ENCODE measurements around the gene DIP2A. TPM values are rescaled to one million over a fixed set of nuclear protein-coding genes. Genes with fewer than 3 reads are reported as not detected.

The DIP2A gene
- total and polyA plus RNA-seq, 11 donors, result 13.4 to 31.9 (median 22.6) TPM

DNA sequence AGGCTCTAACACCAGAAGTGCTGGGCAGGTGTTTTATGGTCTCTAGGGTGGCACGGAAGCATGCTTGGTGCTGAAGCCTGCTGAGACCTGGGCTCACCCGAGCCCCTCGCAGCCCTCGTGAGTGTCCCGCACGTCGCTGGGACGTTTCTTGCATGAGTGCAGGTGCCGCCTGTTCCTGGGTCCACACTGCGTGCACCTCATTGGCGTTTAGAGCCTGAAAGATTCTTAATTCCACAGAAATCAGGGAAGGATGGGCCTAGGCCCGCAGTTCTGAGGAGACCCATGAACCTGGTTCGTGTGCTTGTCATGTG lies 43.8 kb upstream of the DIP2A start:
- H3K4me1 ChIP-seq, result no peaks in the 10 kb centered on the region
- peaks cover 3 to 82% (median 68%) of the 10 kb centered on the region in 9 donors for H3K36me3 ChIP-seq
- no peaks in the 10 kb centered on the region for H3K9me3 ChIP-seq
- H3K4me3 ChIP-seq, result no peak overlapping the region
- ATAC-seq (no peak), DNase-seq (peak in 1 of 5 donors; percentile 40)
- 95 to 97% (median 96%) methylated on average over 13 of the region's 13 CpGs for WGBS, 4 donors
- intact Hi-C loops (cut with DNase I), result loop anchor here in 1 of 10 donors (10.0 kb wide), 1 partner anchor 140 kb away; no protein-coding TSS in a partner anchor
- H3K27ac ChIP-seq, result no peak overlapping the region
- TF ChIP-seq POLR2A (IDR thresholded peaks at IDR 0.05), result no peak
- TF ChIP-seq, protein P1, sequence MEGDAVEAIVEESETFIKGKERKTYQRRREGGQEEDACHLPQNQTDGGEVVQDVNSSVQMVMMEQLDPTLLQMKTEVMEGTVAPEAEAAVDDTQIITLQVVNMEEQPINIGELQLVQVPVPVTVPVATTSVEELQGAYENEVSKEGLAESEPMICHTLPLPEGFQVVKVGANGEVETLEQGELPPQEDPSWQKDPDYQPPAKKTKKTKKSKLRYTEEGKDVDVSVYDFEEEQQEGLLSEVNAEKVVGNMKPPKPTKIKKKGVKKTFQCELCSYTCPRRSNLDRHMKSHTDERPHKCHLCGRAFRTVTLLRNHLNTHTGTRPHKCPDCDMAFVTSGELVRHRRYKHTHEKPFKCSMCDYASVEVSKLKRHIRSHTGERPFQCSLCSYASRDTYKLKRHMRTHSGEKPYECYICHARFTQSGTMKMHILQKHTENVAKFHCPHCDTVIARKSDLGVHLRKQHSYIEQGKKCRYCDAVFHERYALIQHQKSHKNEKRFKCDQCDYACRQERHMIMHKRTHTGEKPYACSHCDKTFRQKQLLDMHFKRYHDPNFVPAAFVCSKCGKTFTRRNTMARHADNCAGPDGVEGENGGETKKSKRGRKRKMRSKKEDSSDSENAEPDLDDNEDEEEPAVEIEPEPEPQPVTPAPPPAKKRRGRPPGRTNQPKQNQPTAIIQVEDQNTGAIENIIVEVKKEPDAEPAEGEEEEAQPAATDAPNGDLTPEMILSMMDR (IDR thresholded peaks at IDR 0.05), result no peak
- H3K27me3 ChIP-seq, result no peaks in the 10 kb centered on the region

DNA sequence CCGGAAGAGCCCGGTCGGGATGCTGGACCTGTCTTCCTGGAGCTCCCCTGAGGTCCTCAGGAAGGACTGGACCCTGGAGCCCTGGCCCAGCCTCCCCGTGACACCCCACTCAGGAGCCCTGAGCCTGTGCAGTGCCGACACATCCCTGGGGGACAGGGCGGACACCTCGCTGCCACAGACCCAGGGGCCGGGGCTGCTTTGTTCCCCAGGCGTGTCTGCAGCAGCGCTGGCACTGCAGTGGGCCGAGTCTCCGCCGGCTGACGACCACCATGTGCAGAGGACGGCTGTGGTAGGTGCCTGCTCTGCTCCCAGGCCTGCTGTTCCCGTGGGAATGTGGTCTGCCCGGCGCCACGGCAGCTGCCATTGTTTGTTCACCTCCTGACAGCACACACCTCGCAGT lies 42.1 kb upstream of the DIP2A start:
- TF ChIP-seq, protein P1 (IDR thresholded peaks at IDR 0.05), result no peak
- no peak for TF ChIP-seq POLR2A (IDR thresholded peaks at IDR 0.05)
- Histone ChIP-seq H3K4me1 (no peaks in the 10 kb centered on the region), H3K27me3 (no peaks in the 10 kb centered on the region), H3K27ac (no peak overlapping the region), H3K4me3 (no peak overlapping the region), H3K36me3 (peaks cover 0 to 84% (median 63%) of the 10 kb centered on the region in 9 donors), H3K9me3 (no peaks in the 10 kb centered on the region)
- intact Hi-C loops (cut with DNase I), result loop anchor here in 1 of 10 donors (10.0 kb wide), 1 partner anchor 142 kb away; no protein-coding TSS in a partner anchor
- ATAC-seq (peak in 2 of 4 donors; percentile 15 to 23), DNase-seq (peak in 2 of 5 donors; percentile 21 to 58)
- 91 to 97% (median 93%) methylated on average over 13 to 20 of the region's 20 CpGs for WGBS, 4 donors

DNA sequence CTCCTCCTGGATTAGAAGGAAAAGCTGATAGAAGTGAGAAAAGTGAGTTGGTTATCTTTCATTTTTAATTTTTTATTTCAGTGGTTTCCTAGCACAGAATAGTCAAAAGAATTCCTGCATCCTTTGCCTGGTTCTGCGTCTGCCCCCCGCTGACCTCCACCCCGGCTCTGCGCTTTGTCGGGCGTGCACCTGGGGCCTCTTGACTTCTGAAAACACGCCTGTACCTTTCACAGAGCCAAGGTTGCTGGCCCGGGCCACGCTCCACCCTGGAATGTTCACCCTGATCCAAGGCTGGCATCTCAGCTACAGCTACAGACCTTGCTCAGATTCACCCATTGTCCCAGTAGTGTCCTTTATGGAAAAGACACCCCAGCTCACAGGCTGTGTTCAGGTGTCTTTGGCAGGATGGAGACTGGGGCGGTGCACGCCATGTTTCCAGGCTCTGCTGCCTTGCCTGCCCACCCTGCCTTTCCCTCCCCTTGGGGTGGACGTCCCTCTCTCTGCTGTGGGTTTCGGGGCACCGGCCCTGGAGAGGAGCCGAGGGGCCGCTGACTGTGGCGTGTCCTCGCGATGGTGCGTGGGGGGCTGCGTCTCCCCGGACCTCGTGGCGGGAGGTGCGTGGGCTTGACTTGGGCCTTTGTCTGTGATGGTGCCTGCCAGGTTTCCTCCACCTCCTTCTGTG lies 40.3 kb upstream of the DIP2A start:
- Histone ChIP-seq H3K4me3 (no peak overlapping the region), H3K36me3 (peaks cover 0 to 82% (median 66%) of the 10 kb centered on the region in 9 donors), H3K9me3 (no peaks in the 10 kb centered on the region), H3K27me3 (no peaks in the 10 kb centered on the region), H3K27ac (no peak overlapping the region), H3K4me1 (no peaks in the 10 kb centered on the region)
- ATAC-seq, result no peak
- WGBS, 4 donors, result 91 to 96% (median 93%) methylated on average over 14 to 25 of the region's 25 CpGs
- intact Hi-C loops (cut with DNase I), result loop anchor here in 1 of 10 donors (10.0 kb wide), 1 partner anchor 144 kb away; no protein-coding TSS in a partner anchor
- no peak for TF ChIP-seq POLR2A (IDR thresholded peaks at IDR 0.05)
- TF ChIP-seq, protein P1 (IDR thresholded peaks at IDR 0.05), result no peak
- DNase-seq, result peak in 2 of 5 donors; percentile 17 to 24

DNA sequence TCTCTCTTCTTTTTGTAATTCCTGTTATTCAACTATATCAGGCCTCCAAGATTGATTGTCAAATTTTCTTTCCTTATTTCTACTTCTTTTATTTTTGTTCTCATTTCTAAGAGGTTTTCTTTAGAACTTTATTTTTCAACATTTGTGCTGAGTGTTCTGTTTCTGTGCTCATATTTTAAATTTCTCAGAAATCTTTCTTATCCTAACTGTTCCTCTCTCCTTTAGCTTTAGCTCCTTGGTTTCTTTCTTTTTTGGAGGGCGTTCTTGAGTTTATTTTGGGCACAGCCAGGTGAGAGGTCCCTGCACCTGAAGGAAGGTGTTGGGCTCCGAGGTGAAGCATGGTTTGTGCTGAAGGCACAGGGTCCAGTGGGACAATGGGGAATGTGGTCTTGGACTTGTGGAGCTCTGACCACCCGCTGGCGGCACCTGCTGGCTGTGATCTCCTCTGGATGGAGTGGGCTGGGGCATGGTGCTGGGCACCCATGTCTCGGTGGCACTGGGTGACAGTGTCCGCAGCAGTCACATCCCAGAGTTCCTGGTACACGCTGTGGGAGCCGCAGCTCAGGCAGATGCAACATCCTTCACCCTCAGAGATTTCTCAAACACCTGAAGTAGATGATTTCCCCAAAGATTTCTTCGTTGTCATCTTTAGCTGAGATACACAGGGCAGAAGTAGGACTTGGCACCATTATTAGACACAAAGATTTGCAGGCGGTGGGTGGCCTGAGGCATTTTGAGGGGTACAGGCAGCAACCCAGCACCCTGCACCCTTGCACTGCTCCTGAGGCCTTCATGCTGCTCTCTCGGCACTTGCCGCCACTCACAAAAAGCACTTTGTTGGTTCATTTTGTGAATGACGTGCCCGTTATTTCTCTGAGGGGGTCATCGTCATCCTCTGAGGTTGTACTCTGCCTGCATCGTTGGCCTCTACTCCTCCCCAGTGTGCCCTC lies 38.2 kb upstream of the DIP2A start:
- H3K4me1 ChIP-seq, result no peaks in the 10 kb centered on the region
- 91 to 95% (median 94%) methylated on average over 16 of the region's 16 CpGs for WGBS, 4 donors
- DNase-seq (peak in 2 of 5 donors; percentile 7 to 49), ATAC-seq (no peak)
- H3K36me3 ChIP-seq, result peaks cover 0 to 81% (median 72%) of the 10 kb centered on the region in 9 donors
- no peaks in the 10 kb centered on the region for H3K27me3 ChIP-seq
- intact Hi-C loops (cut with DNase I), result no loop called here
- no peaks in the 10 kb centered on the region for H3K9me3 ChIP-seq
- H3K4me3 ChIP-seq, result no peak overlapping the region
- no peak for TF ChIP-seq POLR2A (IDR thresholded peaks at IDR 0.05)
- TF ChIP-seq, protein P1 (IDR thresholded peaks at IDR 0.05), result no peak
- no peak overlapping the region for H3K27ac ChIP-seq
